ENCODE data around the gene MPG.

DNA sequence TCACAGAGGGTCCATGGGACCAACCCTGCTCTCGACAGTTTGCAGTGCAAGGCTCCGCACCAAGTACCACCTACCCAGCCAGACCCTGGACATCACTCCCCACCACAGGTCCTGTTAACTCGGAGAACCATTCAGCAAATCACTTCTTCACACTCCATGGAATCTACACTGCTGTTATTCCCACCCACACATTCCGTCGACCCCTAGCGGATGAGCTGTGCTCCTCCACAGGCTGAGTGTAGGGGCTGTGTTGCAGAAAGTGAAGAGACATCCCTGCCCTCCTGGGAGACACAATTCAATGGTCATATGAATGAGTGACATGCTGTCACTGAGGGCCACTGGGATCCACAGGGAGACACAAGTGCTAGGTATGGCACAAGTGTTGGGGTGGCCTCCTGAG is 27.5 kb downstream of the MPG start:
- TF ChIP-seq CTCF (IDR thresholded peaks at IDR 0.05; ENCODE audit: borderline replicate concordance, extremely low read depth, low read length, poor library complexity, severe bottlenecking) (no peak), EZH2 (IDR thresholded peaks at IDR 0.05; ENCODE audit: borderline replicate concordance, low read depth, low read length, severe bottlenecking) (no peak)
